GM18520 (cell line): Measurements from ENCODE around the gene TMEM175.
"Not testable (repeated sequence)": the region's sequence is repeated elsewhere in the genome, so short reads cannot be mapped to it uniquely, and the experiment has no call there.

Experiments used
- ATAC-seq: cut with Tn5 transposase; IDR thresholded peaks from one replicate; pipeline ENCODE4 v1.9.1; 2021; ENCODE audit not compliant: unreplicated experiment

TMEM175 gene

DNA sequence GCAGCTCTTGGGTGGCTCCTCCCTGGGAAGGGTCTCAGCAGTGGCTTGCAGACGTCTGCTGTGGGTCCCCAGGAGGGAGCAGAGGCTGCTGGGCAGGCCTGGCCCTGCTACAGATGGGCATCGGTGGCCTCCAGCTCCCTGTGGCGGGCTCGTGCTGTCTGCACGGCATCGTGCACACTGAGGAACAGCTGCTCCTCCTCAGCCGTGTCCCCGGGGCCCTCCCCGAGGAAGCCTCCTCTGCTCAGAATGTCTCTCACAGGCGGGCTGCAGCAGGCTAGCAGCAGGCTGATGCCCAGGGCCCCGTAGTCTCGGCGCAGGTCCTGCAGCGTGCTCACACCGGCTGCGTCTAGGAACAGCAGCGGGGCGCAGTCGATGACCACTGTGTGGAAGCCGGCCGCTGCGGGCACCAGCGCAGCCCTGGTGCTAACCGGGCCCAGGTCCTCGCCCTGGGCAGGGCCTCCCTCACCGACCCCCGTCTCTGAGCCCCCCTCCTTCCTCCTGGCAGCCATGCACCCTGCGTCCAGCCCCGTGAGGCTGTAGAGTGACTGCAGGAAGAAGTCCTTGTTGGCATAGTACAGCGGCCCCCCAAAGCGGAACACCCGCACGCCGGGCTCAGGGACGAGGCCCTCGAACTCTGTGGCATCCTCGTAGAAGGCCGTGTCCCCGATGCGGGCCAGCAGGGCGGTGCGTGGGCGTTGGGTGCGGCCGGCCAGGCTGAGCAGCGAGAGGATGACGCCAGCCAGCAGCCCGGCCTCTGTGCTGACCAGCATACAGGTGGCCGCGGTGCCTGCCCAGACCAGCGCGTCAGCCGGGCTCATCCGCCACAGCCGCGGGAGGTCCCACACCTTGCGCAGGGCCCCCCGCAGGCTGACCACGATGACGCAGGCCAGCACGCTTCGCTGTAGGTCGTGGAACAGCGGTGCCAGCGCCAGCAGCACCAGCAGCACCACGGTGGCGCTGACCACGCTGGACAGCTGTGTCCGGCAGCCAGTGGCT is 56.8 kb downstream of the TMEM175 start:
- ATAC-seq, result no peak

GRCh38 chr4:989722-990471 is 57.6 kb downstream of the TMEM175 start:
- ATAC-seq, result no peak

DNA sequence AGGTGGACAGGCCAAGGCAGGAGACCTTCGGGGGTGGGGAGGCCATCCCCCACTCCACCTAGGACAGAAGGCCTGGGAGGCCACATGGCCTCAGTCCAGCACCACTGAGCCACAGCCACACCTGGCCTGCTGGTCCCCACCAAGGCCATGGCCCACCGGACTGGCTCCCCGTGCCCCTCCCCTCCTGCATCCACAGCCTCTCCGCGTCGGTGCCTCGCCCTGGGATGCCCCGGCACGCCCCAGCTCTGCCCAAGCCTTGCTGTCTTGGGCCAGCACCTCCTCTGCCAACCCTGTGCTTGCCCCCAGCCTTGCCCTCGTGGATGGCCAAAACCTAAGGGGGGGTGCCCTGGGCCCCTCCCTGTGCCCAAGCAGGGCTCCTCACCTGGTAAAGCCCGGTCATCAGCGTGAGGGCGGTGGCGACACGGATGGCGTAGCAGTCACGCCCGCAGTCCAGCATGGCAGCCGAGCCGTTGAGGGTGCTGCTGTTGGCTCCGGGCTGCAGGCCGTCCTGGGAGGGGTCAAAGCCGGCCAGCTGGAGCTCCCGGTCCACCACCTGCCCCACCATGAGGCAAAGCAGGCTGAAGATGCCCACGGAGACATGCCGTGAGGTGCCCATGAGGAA is 58.6 kb downstream of the TMEM175 start:
- no peak for ATAC-seq

DNA sequence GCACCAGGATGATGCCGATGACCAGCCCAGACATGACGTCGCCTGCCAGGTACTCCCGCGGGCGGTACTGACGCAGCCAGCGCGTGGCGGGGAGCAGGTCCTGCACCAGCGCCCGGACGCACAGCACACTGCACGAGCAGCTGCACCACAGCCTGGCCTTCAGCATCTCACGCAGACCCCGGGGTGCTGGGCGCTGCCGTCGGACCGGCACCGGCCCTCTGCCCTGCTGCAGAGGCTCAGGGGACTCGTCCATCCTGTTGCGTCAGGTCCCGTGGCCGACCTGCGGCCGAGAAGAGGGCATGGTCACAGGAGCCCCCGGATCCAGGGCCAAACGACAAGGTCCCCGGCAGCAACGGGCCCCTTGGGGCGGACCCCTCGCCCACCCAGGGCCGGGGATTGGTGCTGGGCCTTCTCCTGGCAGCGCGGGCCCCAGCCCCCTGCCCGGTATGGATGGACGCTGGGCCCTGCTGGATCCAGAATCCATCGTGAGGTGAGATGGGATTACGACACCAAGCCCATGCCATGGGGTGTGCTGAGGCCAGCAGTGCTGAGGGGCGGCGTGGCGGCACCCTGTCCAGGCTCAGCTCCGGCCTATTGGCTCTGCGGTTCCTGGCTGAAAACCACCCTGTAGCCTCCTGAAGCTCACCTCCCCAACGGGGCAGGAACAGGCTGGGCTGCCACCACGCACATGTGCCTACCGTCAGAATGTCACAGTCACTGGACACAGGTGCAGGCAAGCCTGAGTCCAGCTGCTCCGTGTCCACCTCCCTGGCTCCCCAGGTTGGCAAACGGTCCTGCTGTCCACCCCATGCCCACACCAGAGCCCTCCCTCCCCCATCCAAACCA is 59.4 kb downstream of the TMEM175 start:
- no peak for ATAC-seq

DNA sequence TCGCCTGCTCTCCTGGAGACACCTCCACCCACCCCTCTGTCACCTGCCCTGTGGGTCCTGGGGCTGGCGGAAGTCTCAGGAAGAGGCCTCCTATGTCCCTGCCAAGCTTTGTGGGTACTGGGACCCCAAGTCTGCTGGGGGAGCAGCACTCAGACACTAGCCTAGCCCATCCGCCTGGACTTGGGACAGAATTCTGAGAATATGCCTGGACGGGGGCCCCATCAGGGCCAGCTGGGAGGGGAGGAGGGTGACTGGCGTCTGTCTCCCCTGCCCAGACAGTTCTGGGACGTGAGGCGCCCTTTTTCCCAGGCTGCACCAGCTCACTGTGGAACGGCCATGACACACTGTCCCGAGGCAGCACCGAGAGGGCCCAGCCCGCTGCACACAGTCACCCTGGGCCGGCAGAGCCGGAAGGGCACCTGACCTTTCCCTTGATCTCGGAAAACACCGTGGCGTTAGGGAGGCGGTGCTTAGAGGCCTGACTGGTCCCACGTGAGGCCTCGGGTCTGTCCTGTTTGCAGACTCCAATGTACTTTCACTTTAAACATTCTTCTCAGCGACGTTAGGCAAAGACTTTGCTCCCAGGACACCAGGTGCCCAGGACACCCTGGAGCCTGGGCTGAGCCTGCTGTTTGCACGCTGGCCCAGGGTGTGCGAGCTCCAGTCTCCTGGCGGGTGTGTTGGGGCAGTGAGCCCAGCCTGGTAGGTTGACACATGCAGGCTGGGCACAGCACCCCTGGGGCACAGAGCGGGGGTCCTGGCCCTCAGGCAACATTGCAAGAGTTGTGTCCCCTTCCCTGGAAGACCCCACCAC is 60.2 kb downstream of the TMEM175 start:
- ATAC-seq, result no peak

- no peak for ATAC-seq
Observed at GRCh38 chr4:993111-994029, 61.1 kb downstream of the TMEM175 start, which contains the start of gene SLC26A1. SLC26A1 (minus strand) TSS chr4:993404; CDS start chr4:991703, 1,701 bp downstream.

- no peak for ATAC-seq
Observed at GRCh38 chr4:995311-996026, 63.2 kb downstream of the TMEM175 start.

GRCh38 chr4:996030-996996 is 64.1 kb downstream of the TMEM175 start:
- no peak for ATAC-seq

GRCh38 chr4:996997-997374 is 64.7 kb downstream of the TMEM175 start:
- ATAC-seq, result no peak

GRCh38 chr4:997375-998071 is 65.3 kb downstream of the TMEM175 start:
- ATAC-seq, result no peak

DNA sequence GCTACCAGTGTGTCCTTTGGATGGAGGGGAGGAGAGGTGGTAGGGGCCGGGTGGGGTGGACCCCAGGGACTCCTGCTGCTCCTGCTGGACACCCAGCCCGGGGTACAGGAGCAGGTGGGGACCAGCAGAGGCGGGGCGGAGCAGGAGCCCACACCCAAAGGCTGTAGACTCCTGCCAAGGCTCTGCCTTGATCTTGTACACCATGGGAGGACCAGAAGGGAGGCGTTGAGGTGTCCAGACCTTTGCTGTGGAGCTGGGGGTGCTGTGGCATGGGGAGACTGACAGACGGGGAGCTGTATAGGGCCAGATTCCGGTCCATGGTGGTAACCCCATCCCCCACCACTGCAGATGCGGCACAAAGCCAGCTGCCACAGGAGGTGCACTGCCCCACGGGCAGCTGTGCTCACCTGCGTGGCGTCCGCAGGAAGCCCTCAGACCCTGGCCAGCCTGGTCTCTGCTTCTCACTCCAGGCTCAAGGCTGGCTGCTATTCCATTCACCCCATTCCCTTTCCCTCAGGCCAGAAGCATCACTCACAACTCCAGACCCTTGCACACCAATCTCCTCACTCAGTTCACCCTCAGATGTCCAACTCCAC is 65.9 kb downstream of the TMEM175 start:
- ATAC-seq, result no peak

GRCh38 chr4:999240-999863 is 67.1 kb downstream of the TMEM175 start:
- not testable (repeated sequence) for ATAC-seq

DNA sequence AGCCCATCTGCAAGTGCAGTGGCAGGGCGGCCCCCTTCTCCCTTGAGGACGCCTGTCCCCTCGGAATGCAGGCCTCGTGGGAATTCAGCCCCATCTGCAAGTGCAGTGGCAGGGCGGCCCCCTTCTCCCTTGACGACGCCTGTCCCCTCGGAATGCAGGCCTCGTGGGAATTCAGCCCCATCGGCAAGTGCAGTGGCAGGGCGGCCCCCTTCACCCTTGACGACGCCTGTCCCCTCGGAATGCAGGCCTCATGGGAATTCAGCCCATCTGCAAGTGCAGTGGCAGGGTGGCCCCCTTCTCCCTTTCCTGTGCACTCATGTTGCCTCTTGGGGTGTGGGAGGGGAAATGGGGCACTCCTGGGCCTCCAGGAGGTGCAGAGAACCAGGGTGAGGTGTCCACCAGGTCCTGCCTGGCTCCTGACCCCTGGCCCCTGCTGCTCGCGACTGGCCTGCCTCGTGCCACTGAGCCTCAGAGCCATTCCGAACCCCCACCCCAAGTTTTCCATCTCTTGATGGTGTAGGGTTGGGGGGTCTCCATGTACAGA is 67.7 kb downstream of the TMEM175 start:
- ATAC-seq, result no peak

DNA sequence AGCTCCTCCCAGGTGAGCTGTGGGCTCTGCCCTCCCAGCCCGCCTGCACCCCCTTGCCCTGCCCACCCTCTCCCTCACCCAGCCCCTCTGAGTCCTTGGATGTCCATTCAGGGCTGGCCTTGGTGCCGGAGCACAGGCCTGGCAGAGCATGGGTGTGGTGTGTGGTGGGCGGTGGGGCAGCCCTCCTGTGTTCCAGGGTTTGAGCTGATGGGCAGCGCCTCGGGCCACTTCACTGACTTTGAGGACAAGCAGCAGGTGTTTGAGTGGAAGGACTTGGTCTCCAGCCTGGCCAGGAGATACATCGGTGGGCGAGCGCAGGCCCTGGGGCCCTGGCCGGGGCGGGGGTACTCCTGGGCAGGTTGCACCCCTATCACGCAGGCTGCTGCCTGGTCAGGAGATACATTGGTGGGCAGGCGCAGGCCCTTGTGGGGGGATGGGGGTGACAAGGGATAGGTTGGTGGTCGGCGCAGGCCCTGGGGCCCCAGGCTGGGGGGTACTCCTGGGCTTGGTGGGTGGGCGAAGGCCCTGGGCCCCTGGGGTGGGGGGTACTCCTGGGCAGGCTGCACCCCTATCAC is 68.5 kb downstream of the TMEM175 start:
- no peak for ATAC-seq
